Spleen (tissue), 7 donors: Measurements from ENCODE around the gene TRPV4.

Experiments used
- CTCF ChIP-seq, 11 experiments: fragments of 200-600 bp in 7 of 11; fragments of 450-650 bp in 4 of 11; sonication (generic) in 4 of 11; IDR thresholded peaks in 8 of 11; conservative IDR thresholded peaks in 3 of 11; 1 replicate in 7 of 11; 2 replicates in 4 of 11; pipeline versions ENCODE4 v1.4.0 to v1.8.0; 2016 to 2021; ENCODE audit warnings: antibody characterized with exemption in 11 of 11, inconsistent platforms in 4 of 11, mild to moderate bottlenecking in 1 of 11
- POLR2A ChIP-seq, 3 donors: fragments of 450-650 bp; IDR thresholded peaks; one replicate each; pipeline ENCODE4 v1.5.1; 2017; ENCODE audit warnings: antibody characterized with exemption in 3 of 3, mild to moderate bottlenecking in 1 of 3
- POLR2AphosphoS5 ChIP-seq, 3 donors: sonication (generic); formaldehyde crosslinking; IDR thresholded peaks; one replicate each; pipeline ENCODE4 v1.5.1; 2017; ENCODE audit warnings: antibody characterized with exemption in 3 of 3
- donor health status: DM: no; HTN: no; CAD: no; lungs with moderate emphysema.
- donor health status: DM: no; HTN: no; CAD: no.
- donor health status: DM: no; HTN: no; CAD: no.

GRCh38 chr12:109770104-109770860, 62.9 kb downstream of the TRPV4 start:
- TF ChIP-seq POLR2A (IDR thresholded peaks at IDR 0.05) (no peak), CTCF (IDR thresholded peaks at IDR 0.05 in 8 of 11, conservative IDR thresholded peaks at IDR 0.05 in 3 of 11) (no peak), POLR2AphosphoS5 (IDR thresholded peaks at IDR 0.05) (no peak)
